ACC112 (cell line): Measurements from ENCODE around the gene MYO1C.
A peak's percentile ranks its signal among the peaks of the same experiment; 100 is the strongest.
"Not testable (repeated sequence)": the region's sequence is repeated elsewhere in the genome, so short reads cannot be mapped to it uniquely, and the experiment has no call there.

Source experiments
- H2AFZ ChIP-seq: fragments of 200-600 bp; sonication (generic); one replicate; pipeline ENCODE4 v1.6.0; 2017; ENCODE audit warnings: antibody characterized with exemption, low read length; ENCODE audit not compliant: unreplicated experiment
- H3K27ac ChIP-seq: fragments of 200-600 bp; sonication (generic); 2 replicates; pipeline ENCODE4 v1.5.1; 2014; ENCODE audit warnings: low read depth, mild to moderate bottlenecking, antibody characterized with exemption, low read length, moderate library complexity
- H3K27me3 ChIP-seq: fragments of 200-600 bp; sonication (generic); 2 replicates; pipeline ENCODE4 v1.6.1; 2014; ENCODE audit warnings: mild to moderate bottlenecking, antibody characterized with exemption, low read length, moderate library complexity, mixed read lengths; ENCODE audit not compliant: insufficient read depth
- H3K36me3 ChIP-seq: fragments of 200-600 bp; sonication (generic); 2 replicates; pipeline ENCODE4 v1.6.1; 2016; ENCODE audit warnings: mild to moderate bottlenecking, antibody characterized with exemption, low read length, moderate library complexity, mixed read lengths; ENCODE audit not compliant: insufficient read depth
- H3K4me1 ChIP-seq: fragments of 200-600 bp; sonication (generic); one replicate; pipeline ENCODE4 v1.6.1; 2016; ENCODE audit warnings: low read length, mixed read lengths; ENCODE audit not compliant: insufficient read depth, unreplicated experiment, control insufficient read depth
- H3K4me3 ChIP-seq: fragments of 200-600 bp; sonication (generic); 2 replicates; pipeline ENCODE4 v1.5.1; 2014; ENCODE audit warnings: mild to moderate bottlenecking, low read depth, low read length
- H3K79me2 ChIP-seq: fragments of 200-600 bp; sonication (generic); one replicate; pipeline ENCODE4 v1.6.0; 2016; ENCODE audit warnings: low read length; ENCODE audit not compliant: control insufficient read depth, unreplicated experiment, insufficient read depth

Gene MYO1C

GRCh38 chr17:1460233-1460632 lies 32.3 kb downstream of the MYO1C start:
- H3K27ac ChIP-seq = peak overlapping the region; percentile 35
- peaks cover 11% of the 10 kb centered on the region; the same call in 1 of the 2 replicates for H3K36me3 ChIP-seq
- no peaks in the 10 kb centered on the region for H3K27me3 ChIP-seq
- no peak overlapping the region for H3K4me3 ChIP-seq
- peaks cover 7% of the 10 kb centered on the region for H3K79me2 ChIP-seq
- H2AFZ ChIP-seq = no peak overlapping the region
- peaks cover 14% of the 10 kb centered on the region for H3K4me1 ChIP-seq

GRCh38 chr17:1455797-1456599 lies 36.5 kb downstream of the MYO1C start, which contains the start of gene CRK:
Gene CRK (minus strand): TSS chr17:1456232. CDS start chr17:1456117, 115 bp downstream.
- H3K4me3 ChIP-seq = peak within 1 kb of the TSS; percentile 95
- H3K36me3 ChIP-seq = no peaks in the 10 kb centered on the region; the same call in 1 of the 2 replicates
- H3K27me3 ChIP-seq = no peaks in the 10 kb centered on the region
- H3K79me2 ChIP-seq = peaks cover 48% of the 10 kb centered on the region
- H3K4me1 ChIP-seq = peaks cover 26% of the 10 kb centered on the region
- peak within 1 kb of the TSS; percentile 85 for H3K27ac ChIP-seq
- H2AFZ ChIP-seq = peak within 1 kb of the TSS; percentile 39

- Histone ChIP-seq H3K4me3 (peak overlapping the region; percentile 95), H3K27ac (peak overlapping the region; percentile 85), H3K27me3 (no peaks in the 10 kb centered on the region), H3K79me2 (peaks cover 54% of the 10 kb centered on the region), H3K4me1 (peaks cover 24% of the 10 kb centered on the region), H2AFZ (peak overlapping the region; percentile 16), H3K36me3 (no peaks in the 10 kb centered on the region; the same call in 1 of the 2 replicates)
Measured at GRCh38 chr17:1455291-1455796, 37.1 kb downstream of the MYO1C start.

- no peaks in the 10 kb centered on the region; the same call in 1 of the 2 replicates for H3K36me3 ChIP-seq
Measured at GRCh38 chr17:1454541-1454940, 37.9 kb downstream of the MYO1C start.

DNA sequence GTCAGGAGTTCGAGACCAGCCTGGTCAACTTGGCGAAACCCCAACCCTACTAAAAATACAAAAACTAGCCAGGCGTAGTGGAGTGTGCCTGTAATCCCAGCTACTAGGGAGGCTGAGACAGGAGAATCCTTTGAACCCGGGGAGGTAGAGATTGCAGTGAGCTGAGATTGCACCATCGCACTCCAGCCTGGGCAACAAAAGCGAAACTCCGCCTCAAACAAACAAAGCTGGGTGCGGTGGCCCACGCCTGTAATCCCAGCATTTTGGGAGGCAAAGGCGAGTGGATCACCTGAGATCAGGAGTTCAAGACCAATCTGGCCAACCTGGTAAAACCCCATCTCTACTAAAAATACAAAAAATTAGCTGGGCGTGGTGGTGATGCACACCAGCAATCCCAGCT lies 38.8 kb downstream of the MYO1C start:
- Histone ChIP-seq H3K4me1 (peaks cover 17% of the 10 kb centered on the region), H3K79me2 (peaks cover 70% of the 10 kb centered on the region), H3K4me3 (peak overlapping the region; percentile 10; the same call in 1 of the 2 replicates)
- not testable (repeated sequence) for H3K27me3 ChIP-seq, H2AFZ ChIP-seq, H3K27ac ChIP-seq, H3K36me3 ChIP-seq

More at GRCh38 chr17:1454541-1454940, 37.9 kb downstream of the MYO1C start:
- Histone ChIP-seq H3K4me3 (peak overlapping the region; percentile 95), H3K79me2 (peaks cover 62% of the 10 kb centered on the region), H2AFZ (no peak overlapping the region), H3K27ac (peak overlapping the region; percentile 85), H3K27me3 (no peaks in the 10 kb centered on the region), H3K4me1 (peaks cover 17% of the 10 kb centered on the region)

DNA sequence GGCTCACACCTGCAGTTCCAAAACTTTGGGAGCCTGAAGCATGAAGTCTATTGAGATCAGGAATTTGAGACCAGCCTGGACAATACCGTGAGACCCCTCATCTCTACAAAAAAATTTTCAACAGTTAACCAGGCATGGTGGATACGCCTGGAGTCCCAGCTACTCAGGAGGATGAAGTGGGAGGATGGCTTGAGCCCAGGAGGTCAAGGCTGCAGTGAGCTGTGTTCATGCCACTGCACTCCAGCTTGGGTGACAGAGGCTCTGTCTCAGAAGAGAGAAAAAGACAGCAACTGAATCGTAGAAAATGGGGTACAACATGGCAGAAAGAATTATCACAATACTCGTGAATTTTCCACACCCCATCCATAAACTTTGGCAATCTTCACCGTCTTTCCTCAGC lies 39.6 kb downstream of the MYO1C start:
- H3K4me1 ChIP-seq = peaks cover 17% of the 10 kb centered on the region
- H3K36me3 ChIP-seq = no peaks in the 10 kb centered on the region; the same call in 1 of the 2 replicates
- no peak overlapping the region for H3K4me3 ChIP-seq
- no peaks in the 10 kb centered on the region for H3K27me3 ChIP-seq
- no peak overlapping the region for H2AFZ ChIP-seq
- H3K27ac ChIP-seq = no peak overlapping the region
- peaks cover 79% of the 10 kb centered on the region for H3K79me2 ChIP-seq

GRCh38 chr17:1450261-1450660 lies 42.2 kb downstream of the MYO1C start:
- H3K27ac ChIP-seq, H3K4me3 ChIP-seq, H3K27me3 ChIP-seq, H2AFZ ChIP-seq: not testable (repeated sequence)
- Histone ChIP-seq H3K79me2 (peaks cover 97% of the 10 kb centered on the region), H3K36me3 (peaks cover 12% of the 10 kb centered on the region), H3K4me1 (peaks cover 20% of the 10 kb centered on the region)

- H3K27ac ChIP-seq = no peak overlapping the region
- no peaks in the 10 kb centered on the region for H3K27me3 ChIP-seq
- H3K4me3 ChIP-seq = no peak overlapping the region
- H3K36me3 ChIP-seq = peaks cover 12% of the 10 kb centered on the region
- H3K79me2 ChIP-seq = peaks cover 95% of the 10 kb centered on the region
- no peak overlapping the region for H2AFZ ChIP-seq
- H3K4me1 ChIP-seq = peaks cover 19% of the 10 kb centered on the region
Measured at GRCh38 chr17:1449412-1449967, 43.0 kb downstream of the MYO1C start.

GRCh38 chr17:1447052-1447451 lies 45.4 kb downstream of the MYO1C start:
- Histone ChIP-seq H2AFZ (no peak overlapping the region), H3K27ac (no peak overlapping the region; the same call in 1 of the 2 replicates), H3K79me2 (peaks cover 90% of the 10 kb centered on the region), H3K27me3 (no peaks in the 10 kb centered on the region), H3K4me1 (peaks cover 3% of the 10 kb centered on the region), H3K4me3 (no peak overlapping the region), H3K36me3 (peaks cover 12% of the 10 kb centered on the region)

DNA sequence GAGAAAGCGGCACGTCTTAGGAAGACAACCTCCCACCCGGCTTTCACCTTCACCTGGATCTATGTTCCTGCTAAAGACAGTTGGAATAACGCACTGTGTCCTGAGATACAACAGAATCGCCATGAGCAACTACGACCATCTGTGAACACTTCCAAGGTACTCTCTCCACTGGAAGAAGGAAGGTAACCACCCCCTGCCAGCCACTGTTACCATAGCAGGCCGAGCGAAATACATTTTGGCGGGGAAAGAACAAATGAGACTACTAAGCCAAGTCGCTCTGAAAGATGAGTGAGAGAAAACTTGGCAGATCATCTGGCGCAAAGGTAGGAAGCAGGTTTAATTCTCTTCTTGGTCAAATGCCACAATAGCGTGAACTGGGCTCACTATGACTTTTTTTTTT lies 46.3 kb downstream of the MYO1C start:
- no peaks in the 10 kb centered on the region for H3K27me3 ChIP-seq
- H3K4me1 ChIP-seq = peaks cover 3% of the 10 kb centered on the region
- H3K79me2 ChIP-seq = peaks cover 89% of the 10 kb centered on the region
- no peak overlapping the region for H3K27ac ChIP-seq
- peaks cover 13% of the 10 kb centered on the region for H3K36me3 ChIP-seq
- no peak overlapping the region for H2AFZ ChIP-seq
- no peak overlapping the region for H3K4me3 ChIP-seq
